GM12878 (cell line): ENCODE data around the gene RASGRF2. TPM values are rescaled to one million over a fixed set of nuclear protein-coding genes. Genes with fewer than 3 reads are reported as not detected.
"Not testable (repeated sequence)": the region's sequence is repeated elsewhere in the genome, so short reads cannot be mapped to it uniquely, and the experiment has no call there.

ENCODE experiments used
- ATAC-seq: fragments of 200-7000 bp; cut with Tn5 transposase; 3 replicates; pipeline ENCODE4 v1.9.1; 2020; ENCODE audit warnings: mild to moderate bottlenecking, moderate library complexity
- BruUV-seq: library from RNA; stranded (reverse); fragments of 400-500 nt; replicated peaks from 2 replicates; lab custom pipeline; 2021; lab: Mats Ljungman, UMichigan
- CTCF ChIA-PET: fragments of 300-600 bp; sonication (Branson Sonifier 250); formaldehyde crosslinking; extraction: SDS; loops from one replicate; lab custom pipeline; 2021; ENCODE audit warnings: inconsistent platforms; lab: Yijun Ruan, JAX
- POLR2A ChIA-PET: fragments of 350-600 bp; formaldehyde crosslinking; extraction: SDS; loops from one replicate; lab custom pipeline; 2021; ENCODE audit warnings: inconsistent platforms; lab: Charles Lee
- RAD21 ChIA-PET: fragments of 300-600 bp; sonication (Branson Sonifier 250); formaldehyde crosslinking; loops from one replicate; lab custom pipeline; 2023; ENCODE audit warnings: antibody characterized with exemption; ENCODE audit not compliant: unreplicated experiment; lab: Charles Lee
- SMC1A ChIA-PET: fragments of 300-600 bp; sonication (Branson Sonifier 250); formaldehyde crosslinking; loops from one replicate; lab custom pipeline; 2023; ENCODE audit not compliant: unreplicated experiment, uncharacterized antibody; lab: Charles Lee
- DNase-seq: peaks from one replicate; pipeline ENCODE4 v3.0.0-alpha.2; 2011; ENCODE audit warnings: low read depth, low spot score
- FAIRE-seq: peaks from 3 replicates; lab custom pipeline; 2011; peaks lifted over from hg19 to GRCh38; lab: Jason Lieb, UNC
- H2AFZ ChIP-seq: 2 replicates; pipeline ENCODE4 v1.6.0; 2011; ENCODE audit warnings: low read depth, low read length, control low read depth; ENCODE audit not compliant: control insufficient read depth
- H3K27ac ChIP-seq: 2 replicates; pipeline ENCODE4 v1.5.1; 2011; ENCODE audit warnings: control low read depth; ENCODE audit not compliant: control insufficient read depth, insufficient read depth
- H3K27me3 ChIP-seq, 2 experiments: replicated peaks in 1 of 2; 2 replicates each; pipeline versions ENCODE4 v1.6.0 to v1.6.1; 2011; ENCODE audit warnings: low read length in 1 of 2; ENCODE audit not compliant: control insufficient read depth in 2 of 2, insufficient read depth in 2 of 2
- H3K36me3 ChIP-seq, 2 experiments: 2 replicates each; pipeline ENCODE4 v1.5.1; 2011; ENCODE audit warnings: low read length in 1 of 2; ENCODE audit not compliant: control insufficient read depth in 2 of 2, insufficient read depth in 2 of 2
- H3K4me1 ChIP-seq: 2 replicates; pipeline ENCODE4 v1.6.1; 2011; ENCODE audit warnings: mild to moderate bottlenecking, low read length, moderate library complexity, mixed read lengths; ENCODE audit not compliant: control insufficient read depth, insufficient read depth
- H3K4me2 ChIP-seq: 2 replicates; pipeline ENCODE4 v1.6.0; 2011; ENCODE audit warnings: control low read depth; ENCODE audit not compliant: control insufficient read depth, insufficient read depth
- H3K4me3 ChIP-seq: fragments of 200-600 bp; sonication (generic); 2 replicates; pipeline ENCODE4 v1.5.1; 2016
- H3K79me2 ChIP-seq: 2 replicates; pipeline ENCODE4 v1.6.0; 2011; ENCODE audit warnings: low read length; ENCODE audit not compliant: control insufficient read depth, insufficient read depth
- H3K9ac ChIP-seq: 2 replicates; pipeline ENCODE4 v1.8.0; 2011; ENCODE audit warnings: low read length, control low read depth, mixed read lengths; ENCODE audit not compliant: control insufficient read depth, insufficient read depth
- H3K9me3 ChIP-seq: replicated peaks from 3 replicates; pipeline ENCODE4 v1.5.1; 2011; ENCODE audit warnings: mild to moderate bottlenecking, low read length; ENCODE audit not compliant: control insufficient read depth, insufficient read depth
- H4K20me1 ChIP-seq: 2 replicates; pipeline ENCODE4 v1.6.0; 2011; ENCODE audit not compliant: control insufficient read depth, insufficient read depth
- BHLHE40 ChIP-seq, 2 experiments: fragments of 450-650 bp in 1 of 2; IDR thresholded peaks; 2 replicates each; pipeline ENCODE4 v1.6.1; 2011 to 2017; ENCODE audit warnings: low read depth in 2 of 2, borderline replicate concordance in 1 of 2, improper control_type of control experiment in 1 of 2, low read length in 1 of 2, mild to moderate bottlenecking in 1 of 2
- CEBPB ChIP-seq, 2 experiments: fragments of 150-350 bp in 1 of 2; IDR thresholded peaks; 2 replicates each; pipeline ENCODE4 v1.6.1; 2012 to 2014; ENCODE audit warnings: low read depth in 2 of 2, low read length in 2 of 2, borderline replicate concordance in 1 of 2, inconsistent platforms in 1 of 2
- FOXK2 ChIP-seq: fragments of 450-650 bp; IDR thresholded peaks from 2 replicates; pipeline ENCODE4 v1.6.1; 2017; ENCODE audit warnings: mild to moderate bottlenecking, moderate library complexity
- HCFC1 ChIP-seq: fragments of 150-350 bp; IDR thresholded peaks from 2 replicates; pipeline ENCODE4 v1.6.1; 2014; ENCODE audit warnings: low read length
- IRF4 ChIP-seq: IDR thresholded peaks from 2 replicates; pipeline ENCODE4 v1.6.1; 2011; ENCODE audit warnings: low read depth, low read length
- JUND ChIP-seq: IDR thresholded peaks from 2 replicates; pipeline ENCODE4 v1.6.1; 2012; ENCODE audit warnings: low read depth, mild to moderate bottlenecking, low read length, improper control_type of control experiment, moderate library complexity
- MXI1 ChIP-seq: fragments of 150-350 bp; IDR thresholded peaks from 2 replicates; pipeline ENCODE4 v1.6.1; 2011; ENCODE audit warnings: low read depth, mild to moderate bottlenecking, inconsistent platforms, low read length, improper control_type of control experiment
- NBN ChIP-seq: fragments of 450-650 bp; IDR thresholded peaks from 2 replicates; pipeline ENCODE4 v1.6.1; 2016
- NFYB ChIP-seq: IDR thresholded peaks from 2 replicates; pipeline ENCODE4 v1.6.1; 2011; ENCODE audit warnings: low read depth, mild to moderate bottlenecking, low read length, improper control_type of control experiment, moderate library complexity; ENCODE audit not compliant: insufficient read depth
- SMAD1 ChIP-seq: fragments of 450-650 bp; IDR thresholded peaks from 2 replicates; pipeline ENCODE4 v1.6.1; 2018; ENCODE audit warnings: mild to moderate bottlenecking, low read depth; ENCODE audit not compliant: partially characterized antibody
- SMARCA5 ChIP-seq: fragments of 450-650 bp; IDR thresholded peaks from 2 replicates; pipeline ENCODE4 v1.6.1; 2017; ENCODE audit warnings: mild to moderate bottlenecking
- SREBF2 ChIP-seq: IDR thresholded peaks from 2 replicates; pipeline ENCODE4 v1.6.1; 2012; ENCODE audit warnings: mild to moderate bottlenecking, low read length
- TCF3 ChIP-seq: IDR thresholded peaks from 2 replicates; pipeline ENCODE4 v1.6.1; 2012; ENCODE audit warnings: low read depth, mild to moderate bottlenecking, low read length, borderline replicate concordance; ENCODE audit not compliant: insufficient read depth
- WRNIP1 ChIP-seq: IDR thresholded peaks from 2 replicates; pipeline ENCODE4 v1.6.1; 2011; ENCODE audit warnings: low read depth, low read length, improper control_type of control experiment, borderline replicate concordance
- WGBS: methylation state at CpG from one replicate; pipeline ENCODE4 v1.1.6; 2016; ENCODE audit warnings: low lambda C conversion rate; ENCODE audit not compliant: insufficient replicate concordance, insufficient coverage; ENCODE audit errors: missing lambda C conversion rate; 5-methylcytosine and 5-hydroxymethylcytosine counted together
- in situ Hi-C: fragments of 300-500 bp; cut with MboI; formaldehyde crosslinking; loops from 9 replicates; pipeline ENCODE4 v1.14.3; 2018; ENCODE audit warnings: mixed read lengths
- intact Hi-C: fragments of 100-400 bp; cut with micrococcal nuclease; formaldehyde crosslinking; loops from one replicate; pipeline ENCODE4 v1.14.2; 2022; ENCODE audit not compliant: unreplicated experiment
- polyA plus RNA-seq, 11 experiments: library from polyadenylated mRNA; depleted of rRNA in 4 of 11; unstranded in 6 of 11; stranded (reverse) in 5 of 11; fragments of >200 nt; fragmentation: Nextera tagmentation in 4 of 11; fragmentation: Illumina TruSeq in 1 of 11; extraction: Ambion mirVana in 4 of 11; extraction: Trizol in 1 of 11; gene quantifications; 1 replicate in 1 of 11; 2 replicates in 10 of 11; pipeline versions ENCODE4 v1.2.1 to v1.2.3, GENCODE V29; 2011 to 2016; ENCODE audit warnings: inconsistent platforms in 2 of 11, missing spikeins in 2 of 11, low read depth in 1 of 11
- total RNA-seq, 4 experiments: library from RNA; depleted of rRNA in 3 of 4; stranded (reverse); fragments of >200 nt in 3 of 4; fragmentation: Illumina TruSeq in 1 of 4; extraction: Trizol in 1 of 4; gene quantifications; 2 replicates each; pipeline versions ENCODE4 v1.2.1 to v1.2.3, GENCODE V29; 2013 to 2021
- TF ChIP-seq, protein P1 (sequence below): fragments of 450-650 bp; IDR thresholded peaks from 2 replicates; pipeline ENCODE4 v1.6.1; 2017; ENCODE audit warnings: low read depth, mild to moderate bottlenecking, moderate library complexity

Gene RASGRF2
- total and polyA plus RNA-seq, 10 of the 15 experiments (the other 5 are each of a cell fraction or from before 2014, with no cell fraction given): 0.05 to 0.24 (median 0.07) TPM

GRCh38 chr5:81030236-81031034 lies 70.3 kb downstream of the RASGRF2 start:
- H2AFZ ChIP-seq, in situ Hi-C loops, DNase-seq, RAD21 ChIA-PET, FAIRE-seq, H3K27ac ChIP-seq, H3K4me1 ChIP-seq, SMC1A ChIA-PET, H3K27me3 ChIP-seq, H3K79me2 ChIP-seq, H3K4me2 ChIP-seq, POLR2A ChIA-PET, H4K20me1 ChIP-seq, ATAC-seq, H3K9ac ChIP-seq, H3K9me3 ChIP-seq, H3K36me3 ChIP-seq, H3K4me3 ChIP-seq, intact Hi-C loops, BruUV-seq: not testable (repeated sequence)
- 30% methylated on average over 3 of the region's 3 CpGs for WGBS
- CTCF ChIA-PET: interaction anchor here (0.6 kb wide), 1 partner anchor 21 kb away, joined by 3 read pairs; no protein-coding TSS in a partner anchor

DNA sequence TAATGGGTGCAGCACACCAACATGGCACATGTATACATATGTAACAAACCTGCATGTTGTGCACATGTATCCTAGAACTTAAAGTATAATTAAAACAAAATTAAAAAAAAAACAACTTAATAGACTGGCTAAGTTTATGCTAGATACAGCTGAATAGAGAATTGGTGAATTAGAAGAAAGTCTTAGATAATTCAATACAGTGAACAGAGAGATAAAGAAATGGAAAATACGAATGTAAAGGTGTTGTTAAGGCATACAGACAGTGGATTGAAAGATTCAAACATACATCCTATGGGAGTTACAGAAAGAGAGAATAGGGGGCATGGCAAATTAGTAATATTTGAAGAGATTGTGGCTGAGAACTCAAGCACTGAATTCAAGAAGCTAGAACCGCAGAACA lies 75.4 kb downstream of the RASGRF2 start:
- Histone ChIP-seq H3K4me2 (no peak overlapping the region), H3K9ac (no peak overlapping the region), H3K9me3 (no peaks in the 10 kb centered on the region), H4K20me1 (no peaks in the 10 kb centered on the region), H3K36me3 (no peaks in the 10 kb centered on the region), H3K79me2 (no peaks in the 10 kb centered on the region), H3K27ac (no peak overlapping the region), H2AFZ (no peak overlapping the region), H3K4me3 (no peak overlapping the region), H3K4me1 (no peaks in the 10 kb centered on the region), H3K27me3 (no peaks in the 10 kb centered on the region)
- SMC1A ChIA-PET: interaction anchor here (1.1 kb wide), 1 partner anchor 99 kb away, joined by 3 read pairs; no protein-coding TSS in a partner anchor
- RAD21 ChIA-PET: no interaction called here
- FAIRE-seq (no peak), DNase-seq (no peak), ATAC-seq (no peak)
- in situ Hi-C loops: no loop called here
- TF ChIP-seq SMAD1 (no peak), BHLHE40 (IDR thresholded peaks at IDR 0.05; ENCODE audit: borderline replicate concordance in 1 of 2, low read depth in 2 of 2, low read length in 1 of 2) (no peak), WRNIP1 (no peak), TCF3 (no peak), SMARCA5 (no peak), FOXK2 (no peak), NFYB (no peak), IRF4 (no peak), CEBPB (IDR thresholded peaks at IDR 0.05; ENCODE audit: borderline replicate concordance in 1 of 2, low read depth in 2 of 2, low read length in 2 of 2) (no peak), SREBF2 (no peak), NBN (no peak), HCFC1 (no peak), MXI1 (no peak), JUND (no peak)
- TF ChIP-seq, protein P1, sequence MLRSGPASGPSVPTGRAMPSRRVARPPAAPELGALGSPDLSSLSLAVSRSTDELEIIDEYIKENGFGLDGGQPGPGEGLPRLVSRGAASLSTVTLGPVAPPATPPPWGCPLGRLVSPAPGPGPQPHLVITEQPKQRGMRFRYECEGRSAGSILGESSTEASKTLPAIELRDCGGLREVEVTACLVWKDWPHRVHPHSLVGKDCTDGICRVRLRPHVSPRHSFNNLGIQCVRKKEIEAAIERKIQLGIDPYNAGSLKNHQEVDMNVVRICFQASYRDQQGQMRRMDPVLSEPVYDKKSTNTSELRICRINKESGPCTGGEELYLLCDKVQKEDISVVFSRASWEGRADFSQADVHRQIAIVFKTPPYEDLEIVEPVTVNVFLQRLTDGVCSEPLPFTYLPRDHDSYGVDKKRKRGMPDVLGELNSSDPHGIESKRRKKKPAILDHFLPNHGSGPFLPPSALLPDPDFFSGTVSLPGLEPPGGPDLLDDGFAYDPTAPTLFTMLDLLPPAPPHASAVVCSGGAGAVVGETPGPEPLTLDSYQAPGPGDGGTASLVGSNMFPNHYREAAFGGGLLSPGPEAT: no peak
- CTCF ChIA-PET: no interaction called here
- no TSS peak for BruUV-seq
- WGBS: 58% methylated on average over 2 of the region's 2 CpGs
- intact Hi-C loops: no loop called here
- POLR2A ChIA-PET: no interaction called here
